HG03103 (cell line): Measurements from ENCODE around the gene RACGAP1.

ENCODE experiments used
- ATAC-seq: cut with Tn5 transposase; IDR thresholded peaks from one replicate; pipeline ENCODE4 v1.9.1; 2021; ENCODE audit warnings: low read depth; ENCODE audit not compliant: unreplicated experiment

Gene RACGAP1

GRCh38 chr12:49944718-49945117, 80.6 kb downstream of the RACGAP1 start:
- ATAC-seq = no peak

GRCh38 chr12:49944046-49944445, 81.2 kb downstream of the RACGAP1 start:
- no peak for ATAC-seq

GRCh38 chr12:49943625-49943960, 81.7 kb downstream of the RACGAP1 start:
- ATAC-seq = no peak

- no peak for ATAC-seq
Measured at GRCh38 chr12:49942921-49943624, 82.2 kb downstream of the RACGAP1 start.

- ATAC-seq = no peak
Measured at GRCh38 chr12:49942512-49942893, 82.8 kb downstream of the RACGAP1 start.

- no peak for ATAC-seq
Measured at GRCh38 chr12:49941556-49942511, 83.5 kb downstream of the RACGAP1 start.

GRCh38 chr12:49939707-49940106, 85.6 kb downstream of the RACGAP1 start:
- no peak for ATAC-seq

GRCh38 chr12:49939307-49939706, 86.0 kb downstream of the RACGAP1 start:
- no peak for ATAC-seq
